Stomach smooth muscle (tissue), 2 donors: ENCODE data around the gene TNFRSF11A.

Experiments
- H3K27ac ChIP-seq: one replicate; pipeline ENCODE4 v1.7.0; 2013; ENCODE audit warnings: mild to moderate bottlenecking, low read length, inconsistent platforms
- H3K27me3 ChIP-seq, 2 donors: one replicate each; pipeline ENCODE4 v1.7.0; 2013; ENCODE audit warnings: low read length in 2 of 2; ENCODE audit not compliant: insufficient read depth in 2 of 2, control insufficient read depth in 1 of 2
- H3K36me3 ChIP-seq, 2 donors: one replicate each; pipeline ENCODE4 v1.7.0; 2013; ENCODE audit warnings: low read length in 2 of 2; ENCODE audit not compliant: control insufficient read depth in 2 of 2, insufficient read depth in 2 of 2
- H3K4me1 ChIP-seq: one replicate; pipeline ENCODE4 v1.7.0; 2013; ENCODE audit warnings: low read length; ENCODE audit not compliant: control insufficient read depth, insufficient read depth
- H3K4me3 ChIP-seq, 2 donors: one replicate each; pipeline ENCODE4 v1.7.0; 2013; ENCODE audit warnings: low read length in 2 of 2
- H3K9ac ChIP-seq, 2 donors: one replicate each; pipeline ENCODE4 v1.7.0; 2013; ENCODE audit warnings: low read length in 2 of 2, mild to moderate bottlenecking in 1 of 2
- H3K9me3 ChIP-seq, 2 donors: one replicate each; pipeline ENCODE4 v1.7.0; 2013; ENCODE audit warnings: low read length in 2 of 2; ENCODE audit not compliant: control insufficient read depth in 2 of 2
- donor health status: healthy.
- donor health status: Pancreatic carcinoma.

Gene TNFRSF11A

DNA sequence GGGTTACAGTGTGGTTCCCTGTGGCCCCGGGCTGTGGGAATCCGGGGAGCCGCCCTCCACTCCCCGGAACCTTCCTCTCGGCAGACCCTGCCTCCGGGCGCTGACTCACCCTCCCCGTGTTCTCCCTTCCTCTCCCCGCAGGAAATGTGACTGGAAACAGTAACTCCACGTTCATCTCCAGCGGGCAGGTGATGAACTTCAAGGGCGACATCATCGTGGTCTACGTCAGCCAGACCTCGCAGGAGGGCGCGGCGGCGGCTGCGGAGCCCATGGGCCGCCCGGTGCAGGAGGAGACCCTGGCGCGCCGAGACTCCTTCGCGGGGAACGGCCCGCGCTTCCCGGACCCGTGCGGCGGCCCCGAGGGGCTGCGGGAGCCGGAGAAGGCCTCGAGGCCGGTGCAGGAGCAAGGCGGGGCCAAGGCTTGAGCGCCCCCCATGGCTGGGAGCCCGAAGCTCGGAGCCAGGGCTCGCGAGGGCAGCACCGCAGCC is 59.5 kb downstream of the TNFRSF11A start:
- H3K9ac ChIP-seq: no peak overlapping the region
- H3K27ac ChIP-seq: no peak overlapping the region
- H3K36me3 ChIP-seq: no peaks in the 10 kb centered on the region
- H3K4me3 ChIP-seq: no peak overlapping the region
- no peaks in the 10 kb centered on the region for H3K9me3 ChIP-seq
- no peaks in the 10 kb centered on the region for H3K4me1 ChIP-seq
- H3K27me3 ChIP-seq: peaks cover 0 to 3% of the 10 kb centered on the region in 2 donors

DNA sequence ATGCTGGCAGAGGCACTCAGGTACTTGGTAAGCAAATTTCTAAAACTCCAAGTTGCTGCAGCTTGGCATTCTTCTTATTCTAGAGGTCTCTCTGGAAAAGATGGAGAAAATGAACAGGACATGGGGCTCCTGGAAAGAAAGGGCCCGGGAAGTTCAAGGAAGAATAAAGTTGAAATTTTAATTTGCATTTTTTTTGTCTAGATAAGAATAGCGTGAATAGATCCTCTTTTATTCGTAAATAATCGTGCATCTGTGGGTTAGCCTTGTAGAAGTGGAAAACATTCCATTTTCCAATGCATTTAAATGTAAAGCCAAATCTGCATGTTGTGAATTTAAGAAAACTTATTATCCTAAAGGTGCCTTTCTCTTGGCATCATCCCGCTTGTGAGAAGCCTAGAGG is 61.0 kb downstream of the TNFRSF11A start:
- Histone ChIP-seq H3K9me3 (no peaks in the 10 kb centered on the region), H3K9ac (no peak overlapping the region), H3K4me1 (no peaks in the 10 kb centered on the region), H3K27me3 (peaks cover 0 to 3% of the 10 kb centered on the region in 2 donors), H3K36me3 (no peaks in the 10 kb centered on the region), H3K4me3 (no peak overlapping the region), H3K27ac (no peak overlapping the region)

DNA sequence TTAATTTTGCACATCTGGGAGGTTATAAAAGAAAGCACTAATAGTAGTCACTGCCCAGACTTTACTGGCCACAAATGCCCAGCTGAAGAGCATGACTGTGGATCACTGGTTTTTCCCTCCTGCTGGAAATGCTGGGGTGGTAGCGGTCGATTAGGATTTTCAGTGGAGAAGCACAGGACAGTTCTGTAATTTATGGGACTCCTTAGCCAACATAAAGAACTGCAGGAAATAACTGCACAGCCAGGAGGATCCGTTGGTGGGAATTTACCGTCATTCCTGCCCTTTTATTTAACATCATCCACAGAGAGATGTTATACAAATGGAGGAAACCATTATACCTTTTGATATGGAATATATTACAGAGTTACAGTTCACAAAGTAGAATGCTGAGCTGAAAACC is 61.5 kb downstream of the TNFRSF11A start:
- Histone ChIP-seq H3K36me3 (no peaks in the 10 kb centered on the region), H3K27ac (no peak overlapping the region), H3K4me3 (no peak overlapping the region), H3K9me3 (no peaks in the 10 kb centered on the region), H3K9ac (no peak overlapping the region), H3K27me3 (peaks cover 0 to 3% of the 10 kb centered on the region in 2 donors), H3K4me1 (no peaks in the 10 kb centered on the region)

DNA sequence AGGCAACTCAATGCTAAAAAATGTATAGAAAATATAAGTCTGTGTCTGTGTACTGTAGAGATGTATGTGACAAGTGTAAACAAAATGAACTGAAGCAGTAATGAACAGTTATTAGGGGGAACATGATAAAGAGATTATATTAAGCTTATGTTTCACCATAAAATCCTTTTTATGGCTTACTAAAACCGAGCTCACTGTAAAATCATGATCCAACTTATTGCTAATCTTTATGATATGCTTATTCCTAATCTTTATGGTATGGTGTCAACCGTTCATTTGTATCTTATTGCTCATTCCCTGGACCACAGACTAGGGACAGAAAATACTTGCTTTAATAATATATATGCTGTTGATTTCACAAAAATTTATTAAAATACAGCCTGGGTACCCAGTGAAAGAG is 62.1 kb downstream of the TNFRSF11A start:
- no peak overlapping the region for H3K4me3 ChIP-seq
- H3K9me3 ChIP-seq: no peaks in the 10 kb centered on the region
- H3K36me3 ChIP-seq: no peaks in the 10 kb centered on the region
- H3K27me3 ChIP-seq: peaks cover 0 to 3% of the 10 kb centered on the region in 2 donors
- H3K4me1 ChIP-seq: no peaks in the 10 kb centered on the region
- H3K27ac ChIP-seq: no peak overlapping the region
- no peak overlapping the region for H3K9ac ChIP-seq

DNA sequence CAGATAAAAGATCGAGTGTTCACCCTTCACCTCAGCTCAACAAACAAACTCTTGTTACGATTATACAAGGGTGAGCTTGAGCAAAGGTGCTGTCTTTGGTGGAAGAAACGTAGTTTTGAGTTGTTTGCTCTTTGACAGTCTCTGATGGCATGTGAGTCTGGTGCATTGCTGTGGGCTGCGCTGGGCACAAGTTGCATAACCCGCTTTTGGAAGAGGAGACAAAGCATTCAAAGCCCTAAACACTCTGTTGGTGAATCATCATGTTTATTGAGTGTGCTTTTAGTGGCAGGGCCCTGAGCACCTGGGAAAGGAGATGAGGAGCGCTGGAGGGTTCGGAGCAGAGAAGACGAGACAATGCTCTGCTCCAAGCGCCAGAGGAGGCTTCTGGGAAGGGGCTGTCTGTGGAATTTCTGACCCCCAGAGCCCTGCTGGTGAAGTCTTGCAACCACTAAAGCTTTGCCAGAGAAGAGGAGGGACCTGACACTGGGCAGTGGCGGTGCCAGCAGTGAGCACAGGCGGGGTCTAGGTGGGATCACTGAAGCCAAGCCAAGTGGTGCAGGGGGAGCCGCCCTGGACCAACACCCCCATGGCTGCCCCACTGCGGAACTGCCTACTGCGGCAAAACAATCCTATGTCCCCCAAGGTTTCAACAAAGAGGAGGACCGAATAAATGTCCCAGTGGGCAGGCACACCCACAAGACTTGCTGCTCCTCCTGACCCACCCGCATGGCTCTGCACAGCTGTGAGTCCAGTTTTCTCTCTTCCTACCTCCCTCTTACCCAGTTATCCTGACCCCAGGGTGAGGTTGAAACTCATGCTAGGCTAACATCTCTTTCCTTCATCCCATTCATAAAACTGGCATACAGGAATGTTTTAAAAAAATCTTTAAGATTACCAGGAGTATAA is 64.0 kb downstream of the TNFRSF11A start:
- H3K9me3 ChIP-seq: no peaks in the 10 kb centered on the region
- peaks cover 0 to 7% of the 10 kb centered on the region in 2 donors for H3K27me3 ChIP-seq
- no peaks in the 10 kb centered on the region for H3K4me1 ChIP-seq
- H3K4me3 ChIP-seq: no peak overlapping the region
- H3K36me3 ChIP-seq: no peaks in the 10 kb centered on the region
- H3K27ac ChIP-seq: no peak overlapping the region
- no peak overlapping the region for H3K9ac ChIP-seq

DNA sequence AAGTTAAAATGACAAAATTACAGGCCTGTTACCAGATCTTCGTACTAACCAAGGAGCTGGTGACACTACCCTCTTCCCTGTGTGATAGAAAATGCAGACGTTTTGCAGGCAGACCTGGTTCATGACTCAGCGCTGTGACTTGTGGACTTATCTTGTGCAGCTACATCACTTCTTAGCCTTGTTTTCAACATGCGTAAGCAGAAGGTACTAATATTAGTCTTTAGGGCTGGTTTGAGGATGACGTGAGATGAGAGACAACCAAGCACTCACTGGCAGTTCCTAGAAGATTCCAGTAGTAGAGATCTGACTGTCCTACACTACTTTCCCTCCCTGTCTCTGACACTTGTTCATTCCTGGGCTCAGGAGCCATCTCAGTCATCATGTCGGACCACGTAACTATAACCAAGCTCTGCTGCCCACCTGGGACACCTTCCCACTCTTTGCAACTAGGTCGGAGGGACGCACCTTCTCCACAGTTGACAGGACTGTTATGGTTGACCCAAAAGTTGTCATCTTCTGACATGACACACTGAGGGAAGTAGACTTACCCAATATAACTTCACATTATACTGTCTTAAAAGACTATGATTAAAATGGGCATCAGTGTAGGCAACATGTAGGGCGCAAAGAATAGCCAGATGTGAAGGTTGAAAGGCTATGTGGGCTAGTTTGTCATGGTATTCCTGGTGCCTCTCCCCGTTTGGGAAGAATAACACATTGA is 64.8 kb downstream of the TNFRSF11A start:
- H3K9me3 ChIP-seq: no peaks in the 10 kb centered on the region
- no peak overlapping the region for H3K4me3 ChIP-seq
- peaks cover 0 to 4% of the 10 kb centered on the region in 2 donors for H3K27me3 ChIP-seq
- H3K27ac ChIP-seq: no peak overlapping the region
- H3K9ac ChIP-seq: no peak overlapping the region
- no peaks in the 10 kb centered on the region for H3K36me3 ChIP-seq
- H3K4me1 ChIP-seq: no peaks in the 10 kb centered on the region

DNA sequence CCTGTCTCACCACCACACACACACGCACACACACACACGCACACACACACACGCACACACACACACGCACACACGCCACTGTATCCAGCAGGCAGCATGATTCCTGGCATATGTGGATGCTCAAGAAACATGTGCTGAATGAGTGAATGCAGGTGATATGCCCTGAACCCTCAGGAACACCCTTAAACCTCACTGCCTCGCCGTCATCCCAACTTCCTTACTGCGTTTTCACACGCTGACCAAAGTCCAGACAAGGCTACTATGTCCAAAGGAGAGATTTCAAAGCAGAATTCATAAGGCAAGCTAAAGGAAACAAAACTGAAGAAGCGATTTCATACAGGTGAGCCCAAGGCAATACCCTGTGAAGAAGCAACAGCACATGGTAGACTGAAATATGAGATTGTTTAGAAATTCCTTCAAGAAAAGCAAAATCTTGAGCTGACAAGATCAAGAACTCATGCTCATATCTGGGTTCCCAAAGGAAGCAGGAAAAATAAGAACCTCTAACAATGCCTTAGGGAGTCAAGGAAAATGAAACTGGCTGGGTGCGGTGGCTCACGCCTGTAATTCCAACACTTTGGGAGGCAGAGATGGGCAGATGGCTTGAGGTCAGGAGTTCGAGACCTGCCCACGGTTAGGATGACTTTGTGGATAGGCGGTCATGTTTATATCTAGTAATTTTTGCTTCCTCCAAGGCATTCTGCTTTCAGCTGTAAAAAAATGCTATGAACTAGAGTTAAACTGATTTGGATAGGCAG is 69.1 kb downstream of the TNFRSF11A start:
- peaks cover 0 to 4% of the 10 kb centered on the region in 2 donors for H3K27me3 ChIP-seq
- no peak overlapping the region for H3K9ac ChIP-seq
- no peak overlapping the region for H3K27ac ChIP-seq
- H3K4me3 ChIP-seq: no peak overlapping the region
- H3K36me3 ChIP-seq: no peaks in the 10 kb centered on the region
- no peaks in the 10 kb centered on the region for H3K9me3 ChIP-seq
- no peaks in the 10 kb centered on the region for H3K4me1 ChIP-seq

DNA sequence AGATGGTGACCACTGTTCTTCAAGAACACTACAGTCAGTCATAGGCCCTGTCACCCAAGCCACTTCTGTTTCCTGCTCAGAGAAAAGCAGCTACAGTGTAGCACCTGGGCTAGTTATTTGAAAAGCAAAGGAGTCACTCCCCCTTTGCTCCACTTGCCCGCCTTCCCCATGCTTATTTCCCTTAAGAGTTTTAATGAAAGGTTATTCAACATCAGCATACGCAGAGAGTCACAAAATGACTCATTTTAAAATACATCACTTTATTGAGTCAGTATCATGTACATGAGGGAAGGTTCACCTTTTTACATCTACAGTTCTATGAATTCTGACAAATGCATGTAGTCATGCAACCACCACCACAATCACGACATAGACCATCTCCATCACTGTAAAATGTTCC is 71.3 kb downstream of the TNFRSF11A start:
- Histone ChIP-seq H3K36me3 (no peaks in the 10 kb centered on the region), H3K27me3 (peaks cover 0 to 4% of the 10 kb centered on the region in 2 donors), H3K4me3 (no peak overlapping the region), H3K9ac (no peak overlapping the region), H3K27ac (no peak overlapping the region), H3K4me1 (no peaks in the 10 kb centered on the region), H3K9me3 (no peaks in the 10 kb centered on the region)

DNA sequence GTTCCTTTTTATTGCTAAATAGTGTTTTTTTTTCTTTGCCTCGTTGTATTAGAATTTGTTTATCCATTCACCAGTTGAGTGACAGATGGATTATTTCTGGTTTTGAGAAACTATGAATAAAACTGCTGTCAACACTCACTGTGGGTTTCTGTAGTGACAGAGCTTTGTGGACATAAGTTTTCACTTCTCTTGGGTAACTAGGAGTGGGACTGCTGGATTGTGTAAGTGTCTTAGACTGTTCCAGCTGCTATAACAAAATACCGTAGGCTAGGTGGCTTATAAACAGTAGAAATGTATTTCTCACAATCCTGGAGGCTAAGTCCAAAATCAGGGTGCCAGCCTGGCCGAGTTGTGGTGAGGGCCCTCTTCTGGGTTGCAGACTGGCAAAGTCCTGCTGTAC is 71.9 kb downstream of the TNFRSF11A start:
- no peak overlapping the region for H3K9ac ChIP-seq
- no peak overlapping the region for H3K27ac ChIP-seq

DNA sequence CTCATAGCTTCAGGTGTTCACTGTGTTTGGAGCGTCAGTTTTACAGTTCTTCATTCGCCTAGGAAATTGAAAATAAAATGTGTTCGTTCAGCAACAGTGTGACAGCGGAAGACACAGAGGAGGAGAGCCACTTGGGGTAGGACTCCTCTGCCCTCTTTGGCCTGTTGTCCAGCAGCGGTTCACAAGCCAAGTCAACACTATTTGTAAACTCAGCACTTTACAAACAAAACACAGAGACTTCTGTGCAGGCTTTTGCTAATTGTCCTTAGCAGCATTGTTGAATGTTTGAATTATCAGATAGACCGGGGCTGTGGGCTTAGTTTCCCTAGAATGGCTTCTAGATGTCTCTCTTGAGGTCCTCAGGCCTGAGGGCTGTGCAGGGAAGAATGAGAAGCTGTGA is 73.2 kb downstream of the TNFRSF11A start:
- no peak overlapping the region for H3K4me3 ChIP-seq
- H3K27ac ChIP-seq: no peak overlapping the region
- H3K36me3 ChIP-seq: no peaks in the 10 kb centered on the region
- H3K4me1 ChIP-seq: no peaks in the 10 kb centered on the region
- no peaks in the 10 kb centered on the region for H3K27me3 ChIP-seq
- no peak overlapping the region for H3K9ac ChIP-seq
- H3K9me3 ChIP-seq: no peaks in the 10 kb centered on the region

More for the DNA sequence above, 71.9 kb downstream of the TNFRSF11A start:
- Histone ChIP-seq H3K36me3 (no peaks in the 10 kb centered on the region), H3K4me1 (no peaks in the 10 kb centered on the region), H3K9me3 (no peaks in the 10 kb centered on the region), H3K27me3 (peaks cover 0 to 4% of the 10 kb centered on the region in 2 donors), H3K4me3 (no peak overlapping the region)
